ENCODE data around the gene EXOC3L4. TPM values are rescaled to one million over a fixed set of nuclear protein-coding genes. Genes with fewer than 3 reads are reported as not detected.

EXOC3L4 gene
- total RNA-seq, 1 donor from 2014 or later, result 0.46 TPM

GRCh38 chr14:103101963-103102688 is 7.6 kb downstream of the EXOC3L4 start:
- DNase-seq (ENCODE audit: low spot score), result no peak
- intact Hi-C loops (cut with DNase I), result loop anchor here (5.0 kb wide), 1 partner anchor 85 kb away; no protein-coding TSS in a partner anchor

- no peak for DNase-seq (ENCODE audit: low spot score)
- intact Hi-C loops (cut with DNase I), result loop anchor here (5.0 kb wide), 1 partner anchor 85 kb away; no protein-coding TSS in a partner anchor
Observed at GRCh38 chr14:103102689-103103260, 8.2 kb downstream of the EXOC3L4 start.

- intact Hi-C loops (cut with DNase I), result loop anchor here (2.0 to 5.0 kb wide), 2 partner anchors 84 to 189 kb away; no protein-coding TSS in a partner anchor
- no peak for DNase-seq (ENCODE audit: low spot score)
Observed at GRCh38 chr14:103103461-103104388, 9.2 kb downstream of the EXOC3L4 start.

- DNase-seq (ENCODE audit: low spot score), result no peak
- intact Hi-C loops (cut with DNase I), result loop anchor here (2.0 to 5.0 kb wide), 2 partner anchors 83 to 188 kb away; no protein-coding TSS in a partner anchor
Observed at GRCh38 chr14:103104389-103104653, 9.8 kb downstream of the EXOC3L4 start.

GRCh38 chr14:103104654-103105452 is 10.3 kb downstream of the EXOC3L4 start:
- DNase-seq (ENCODE audit: low spot score), result peak; percentile 93
- intact Hi-C loops (cut with DNase I), result loop anchor here (2.0 to 5.0 kb wide), 2 partner anchors 82 to 188 kb away; no protein-coding TSS in a partner anchor

- intact Hi-C loops (cut with DNase I), result loop anchor here (2.0 kb wide), 1 partner anchor 187 kb away; no protein-coding TSS in a partner anchor
- no peak for DNase-seq (ENCODE audit: low spot score)
Observed at GRCh38 chr14:103105580-103106150, 11.1 kb downstream of the EXOC3L4 start.

GRCh38 chr14:103107455-103107854 is 12.9 kb downstream of the EXOC3L4 start:
- DNase-seq (ENCODE audit: low spot score), result no peak
- intact Hi-C loops (cut with DNase I), result no loop called here

GRCh38 chr14:103107941-103108748 is 13.6 kb downstream of the EXOC3L4 start:
- DNase-seq (ENCODE audit: low spot score), result no peak
- intact Hi-C loops (cut with DNase I), result no loop called here

GRCh38 chr14:103108749-103109207 is 14.3 kb downstream of the EXOC3L4 start:
- DNase-seq (ENCODE audit: low spot score), result no peak
- intact Hi-C loops (cut with DNase I), result no loop called here

GRCh38 chr14:103109535-103110441 is 15.3 kb downstream of the EXOC3L4 start:
- DNase-seq (ENCODE audit: low spot score), result no peak
- intact Hi-C loops (cut with DNase I), result no loop called here

GRCh38 chr14:103110681-103111231 is 16.2 kb downstream of the EXOC3L4 start:
- no peak for DNase-seq (ENCODE audit: low spot score)
- intact Hi-C loops (cut with DNase I), result no loop called here

GRCh38 chr14:103111232-103111868 is 16.8 kb downstream of the EXOC3L4 start:
- DNase-seq (ENCODE audit: low spot score), result no peak
- intact Hi-C loops (cut with DNase I), result no loop called here

- no peak for DNase-seq (ENCODE audit: low spot score)
- intact Hi-C loops (cut with DNase I), result no loop called here
Observed at GRCh38 chr14:103112400-103113243, 18.1 kb downstream of the EXOC3L4 start.

GRCh38 chr14:103113303-103113702 is 18.8 kb downstream of the EXOC3L4 start:
- intact Hi-C loops (cut with DNase I), result no loop called here
- no peak for DNase-seq (ENCODE audit: low spot score)

GRCh38 chr14:103113774-103114173 is 19.2 kb downstream of the EXOC3L4 start:
- no peak for DNase-seq (ENCODE audit: low spot score)
- intact Hi-C loops (cut with DNase I), result no loop called here

All from cardiac septum (tissue), 1 donor.